Esophagus squamous epithelium (tissue), 5 donors: Measurements from ENCODE around the gene SGMS1. TPM values are rescaled to one million over a fixed set of nuclear protein-coding genes. Genes with fewer than 3 reads are reported as not detected.

ENCODE experiments used
- DNase-seq: peaks from one replicate; lab custom pipeline; 2025; lab: John Stamatoyannopoulos, UW
- H3K27ac ChIP-seq, 4 donors: fragments of 200-600 bp; sonication (generic); one replicate each; pipeline ENCODE4 v1.5.1; 2016 to 2019; ENCODE audit warnings: mild to moderate bottlenecking in 1 of 4
- H3K27me3 ChIP-seq, 4 donors: fragments of 200-600 bp; sonication (generic); 1 replicate in 3 of 4; 2 replicates in 1 of 4; pipeline versions ENCODE4 v1.5.1 to v1.6.0; 2017 to 2021; ENCODE audit warnings: antibody characterized with exemption in 1 of 4
- H3K36me3 ChIP-seq, 3 donors: fragments of 200-600 bp; sonication (generic); one replicate each; pipeline ENCODE4 v1.5.1; 2016 to 2019
- H3K4me1 ChIP-seq, 3 donors: fragments of 200-600 bp; sonication (generic); one replicate each; pipeline ENCODE4 v1.5.1; 2017 to 2019
- H3K4me3 ChIP-seq, 4 donors: fragments of 200-600 bp; sonication (generic); 1 replicate in 3 of 4; 2 replicates in 1 of 4; pipeline ENCODE4 v1.5.1; 2016 to 2019; ENCODE audit warnings: mild to moderate bottlenecking in 2 of 4, moderate library complexity in 1 of 4
- H3K9me3 ChIP-seq, 3 donors: fragments of 200-600 bp; sonication (generic); one replicate each; pipeline ENCODE4 v1.5.1; 2016 to 2019
- CTCF ChIP-seq, 6 experiments: fragments of 450-650 bp in 4 of 6; fragments of 200-600 bp in 2 of 6; sonication (generic) in 2 of 6; IDR thresholded peaks; one replicate each; pipeline ENCODE4 v1.5.1; 2016 to 2019; ENCODE audit warnings: antibody characterized with exemption in 6 of 6, mild to moderate bottlenecking in 4 of 6, moderate library complexity in 4 of 6
- POLR2A ChIP-seq, 4 donors: fragments of 450-650 bp; IDR thresholded peaks; one replicate each; pipeline ENCODE4 v1.6.1; 2017; ENCODE audit warnings: antibody characterized with exemption in 4 of 4, mild to moderate bottlenecking in 4 of 4, moderate library complexity in 3 of 4
- WGBS, 2 donors: methylation state at CpG; one replicate each; pipeline ENCODE4 v1.1.5; 2018; 5-methylcytosine and 5-hydroxymethylcytosine counted together
- intact Hi-C: fragments of 100-400 bp; cut with DNase I; formaldehyde crosslinking; loops from one replicate; pipeline ENCODE4 v1.15.0; 2022
- total RNA-seq, 4 donors: library from RNA; depleted of rRNA; stranded (reverse); fragments of >200 nt; gene quantifications; one replicate each; pipeline ENCODE4 v1.1.0, GENCODE V29; 2016
- donor health status: DM: yes; HTN: yes; CAD: no.

Gene SGMS1
- total RNA-seq, 4 donors from 2014 or later = 39.4 to 64.1 (median 54.9) TPM

GRCh38 chr10:50336140-50336539 lies 287.6 kb downstream of the SGMS1 start:
- intact Hi-C loops = no loop called here
- H3K27me3 ChIP-seq = no peaks in the 10 kb centered on the region
- no peak for TF ChIP-seq CTCF (IDR thresholded peaks at IDR 0.05)
- TF ChIP-seq POLR2A (IDR thresholded peaks at IDR 0.05) = no peak
- no peak for DNase-seq
- H3K9me3 ChIP-seq = no peaks in the 10 kb centered on the region
- H3K36me3 ChIP-seq = peaks cover 0 to 28% (median 0%) of the 10 kb centered on the region in 3 donors
- no peak overlapping the region for H3K4me3 ChIP-seq
- H3K4me1 ChIP-seq = no peaks in the 10 kb centered on the region
- 54 to 70% methylated on average over 4 of the region's 4 CpGs for WGBS, 2 donors
- H3K27ac ChIP-seq = no peak overlapping the region

- intact Hi-C loops = no loop called here
- Histone ChIP-seq H3K27ac (no peak overlapping the region), H3K9me3 (no peaks in the 10 kb centered on the region), H3K4me3 (no peak overlapping the region), H3K27me3 (no peaks in the 10 kb centered on the region), H3K36me3 (peaks cover 0 to 21% (median 0%) of the 10 kb centered on the region in 3 donors), H3K4me1 (peaks cover 0 to under 1% (median 0%) of the 10 kb centered on the region in 3 donors)
- TF ChIP-seq CTCF (IDR thresholded peaks at IDR 0.05) (no peak), POLR2A (IDR thresholded peaks at IDR 0.05) (no peak)
- DNase-seq = no peak
- 97 to 98% methylated on average over 2 of the region's 2 CpGs for WGBS, 2 donors
Measured at GRCh38 chr10:50335397-50335796, 288.4 kb downstream of the SGMS1 start.

- TF ChIP-seq POLR2A (IDR thresholded peaks at IDR 0.05) = no peak
- no peak overlapping the region for H3K4me3 ChIP-seq
- peaks cover 0 to 10% (median 0%) of the 10 kb centered on the region in 3 donors for H3K36me3 ChIP-seq
- WGBS, 2 donors = 87 to 92% methylated on average over 2 of the region's 2 CpGs
- DNase-seq = no peak
- no peaks in the 10 kb centered on the region for H3K9me3 ChIP-seq
- no peaks in the 10 kb centered on the region for H3K27me3 ChIP-seq
- intact Hi-C loops = no loop called here
- peaks cover 0 to 12% (median 0%) of the 10 kb centered on the region in 3 donors for H3K4me1 ChIP-seq
- H3K27ac ChIP-seq = no peak overlapping the region
Measured at GRCh38 chr10:50334273-50334672, 289.5 kb downstream of the SGMS1 start.

- DNase-seq = no peak
- H3K4me3 ChIP-seq = no peak overlapping the region
- TF ChIP-seq CTCF (IDR thresholded peaks at IDR 0.05) (no peak), POLR2A (IDR thresholded peaks at IDR 0.05) (no peak)
- no peaks in the 10 kb centered on the region for H3K9me3 ChIP-seq
- intact Hi-C loops = no loop called here
- H3K27me3 ChIP-seq = no peaks in the 10 kb centered on the region
- H3K4me1 ChIP-seq = peaks cover 0 to 16% (median 0%) of the 10 kb centered on the region in 3 donors
- H3K36me3 ChIP-seq = peaks cover 0 to 10% (median 0%) of the 10 kb centered on the region in 3 donors
- H3K27ac ChIP-seq = no peak overlapping the region
Measured at GRCh38 chr10:50333872-50334271, 289.9 kb downstream of the SGMS1 start.

- Histone ChIP-seq H3K4me1 (peaks cover 0 to 21% (median 3%) of the 10 kb centered on the region in 3 donors), H3K27ac (no peak overlapping the region), H3K27me3 (no peaks in the 10 kb centered on the region), H3K9me3 (no peaks in the 10 kb centered on the region), H3K4me3 (no peak overlapping the region), H3K36me3 (peaks cover 0 to 10% (median 0%) of the 10 kb centered on the region in 3 donors)
- TF ChIP-seq POLR2A (IDR thresholded peaks at IDR 0.05) = no peak
- TF ChIP-seq CTCF (IDR thresholded peaks at IDR 0.05) = no peak
- WGBS, 2 donors = 93 to 100% methylated on average over 1 to 3 of the region's 3 CpGs
- DNase-seq = no peak
- intact Hi-C loops = no loop called here
Measured at GRCh38 chr10:50332108-50332842, 291.5 kb downstream of the SGMS1 start.
